ENCODE data around the gene THTPA. TPM values are rescaled to one million over a fixed set of nuclear protein-coding genes. Genes with fewer than 3 reads are reported as not detected.

Gene THTPA
- total and polyA plus RNA-seq, 7 experiments from 2014 or later, result 16.4 to 26.7 (median 18.1) TPM

DNA sequence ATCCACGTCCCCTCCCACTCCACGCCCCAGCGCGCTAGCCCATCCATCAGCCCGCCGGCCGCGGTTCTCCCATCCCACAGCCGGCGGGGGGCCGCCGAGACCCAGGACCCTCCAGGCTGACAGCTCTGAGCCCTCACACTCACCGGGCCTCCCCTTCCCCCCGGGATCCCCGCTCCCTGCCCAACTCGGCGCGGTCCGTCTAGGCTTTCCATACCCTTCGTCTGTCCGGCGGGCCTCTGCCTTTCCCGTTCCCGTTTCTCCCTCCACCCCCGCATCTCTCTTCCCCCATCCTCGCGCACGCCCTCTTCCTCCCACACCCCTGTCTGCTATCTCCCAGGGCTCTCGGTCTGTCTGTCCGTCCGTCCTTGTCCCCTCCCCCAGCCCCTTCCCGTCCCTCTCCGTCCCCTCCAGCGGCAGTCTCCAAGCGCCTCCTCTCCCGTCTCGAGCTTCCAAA lies 5.2 kb upstream of the THTPA start:
- Mint-ChIP-seq H3K9me3 (no peaks in the 10 kb centered on the region), H3K4me3 (peak overlapping the region in 1 of 10 donors; percentile 81), H3K36me3 (no peaks in the 10 kb centered on the region), H3K4me1 (peaks cover under 1 to 17% (median 13%) of the 10 kb centered on the region in 7 donors), H3K27me3 (peaks cover 0 to 4% (median 0%) of the 10 kb centered on the region in 5 donors), H3K27ac (peak overlapping the region in 5 of 9 donors; percentile 20 to 91 (median 69))
- intact Hi-C loops (cut with micrococcal nuclease), result loop anchor here (1.0 to 10.0 kb wide), 8 partner anchors 12 to 884 kb away; partner anchors contain the start of genes NGDN (in 2 of the 2), ACIN1 (in 1 of the 2), AP1G2 (in 1 of the 2) and C14orf119 (in 1 of the 2)
- Histone ChIP-seq H3K4me1 (ENCODE audit: control insufficient read depth in 2 of 2, insufficient read depth in 2 of 2, low read length in 2 of 2) (peaks cover 8 to 11% of the 10 kb centered on the region in 2 donors), H3K9me3 (ENCODE audit: control insufficient read depth in 2 of 3, low read length in 3 of 3) (no peaks in the 10 kb centered on the region), H3K4me3 (ENCODE audit: low read length) (peak overlapping the region; percentile 77), H3K27ac (ENCODE audit: low read depth, low read length) (peak overlapping the region; percentile 59), H3K27me3 (ENCODE audit: control insufficient read depth in 2 of 2, insufficient read depth in 2 of 2, low read length in 2 of 2) (peaks cover 3 to 5% of the 10 kb centered on the region in 2 donors), H3K36me3 (ENCODE audit: control insufficient read depth in 2 of 3, insufficient read depth in 3 of 3, low read length in 3 of 3) (peaks cover 0 to under 1% (median 0%) of the 10 kb centered on the region in 3 experiments)
- POLR2A ChIA-PET, result interaction anchor here (0.7 kb wide), 1 partner anchor 234 kb away, joined by 3 read pairs; no protein-coding TSS in a partner anchor
- CTCF ChIA-PET, result interaction anchor here (0.6 to 1.0 kb wide), 2 partner anchors 231 to 643 kb away, joined by 3 to 5 read pairs; no protein-coding TSS in a partner anchor
- DNase-seq (no peak), ATAC-seq (no peak)

- H3K4me1 Mint-ChIP-seq, result peaks cover 5 to 21% (median 16%) of the 10 kb centered on the region in 7 donors
- ChIA-PET POLR2A (interaction anchor here (0.7 kb wide), 1 partner anchor 234 kb away, joined by 3 read pairs; no protein-coding TSS in a partner anchor), CTCF (interaction anchor here (1.0 to 1.3 kb wide), 4 partner anchors 10 to 231 kb away, joined by 3 to 4 read pairs (median 4); no protein-coding TSS in a partner anchor)
- Histone ChIP-seq H3K4me1 (ENCODE audit: control insufficient read depth in 2 of 2, insufficient read depth in 2 of 2, low read length in 2 of 2) (peaks cover 11% of the 10 kb centered on the region in 2 donors), H3K27ac (ENCODE audit: low read depth, low read length) (peak within 1 kb of the TSS; percentile 59), H3K36me3 (ENCODE audit: control insufficient read depth in 2 of 3, insufficient read depth in 3 of 3, low read length in 3 of 3) (peaks cover 0 to 4% (median 0%) of the 10 kb centered on the region in 3 experiments), H3K9me3 (ENCODE audit: control insufficient read depth in 2 of 3, low read length in 3 of 3) (no peaks in the 10 kb centered on the region), H3K27me3 (ENCODE audit: control insufficient read depth in 2 of 2, insufficient read depth in 2 of 2, low read length in 2 of 2) (peaks cover 3 to 5% of the 10 kb centered on the region in 2 donors), H3K4me3 (ENCODE audit: low read length) (peak within 1 kb of the TSS; percentile 77)
- H3K9me3 Mint-ChIP-seq, result no peaks in the 10 kb centered on the region
- H3K4me3 Mint-ChIP-seq, result peak within 1 kb of the TSS in 3 of 10 donors; percentile 34 to 90 (median 81)
- no peaks in the 10 kb centered on the region for H3K36me3 Mint-ChIP-seq
- DNase-seq, result peak; percentile 49 to 86 (median 60)
- ATAC-seq, result peak; percentile 64
- intact Hi-C loops (cut with micrococcal nuclease), result loop anchor here (1.0 to 10.0 kb wide), 8 partner anchors 12 to 883 kb away; partner anchors contain the start of genes NGDN (in 2 of the 2), ACIN1 (in 1 of the 2), AP1G2 (in 1 of the 2) and C14orf119 (in 1 of the 2)
- peaks cover 0 to 4% (median 0%) of the 10 kb centered on the region in 5 donors for H3K27me3 Mint-ChIP-seq
- H3K27ac Mint-ChIP-seq, result peak within 1 kb of the TSS; percentile 69 to 91 (median 86)
Measured at GRCh38 chr14:23551266-23552028, 4.6 kb upstream of the THTPA start, which contains the start of gene ZFHX2. Gene ZFHX2, minus strand, starts transcription at chr14:23551765. Its CDS starts 16,440 bp downstream, at chr14:23535325.

DNA sequence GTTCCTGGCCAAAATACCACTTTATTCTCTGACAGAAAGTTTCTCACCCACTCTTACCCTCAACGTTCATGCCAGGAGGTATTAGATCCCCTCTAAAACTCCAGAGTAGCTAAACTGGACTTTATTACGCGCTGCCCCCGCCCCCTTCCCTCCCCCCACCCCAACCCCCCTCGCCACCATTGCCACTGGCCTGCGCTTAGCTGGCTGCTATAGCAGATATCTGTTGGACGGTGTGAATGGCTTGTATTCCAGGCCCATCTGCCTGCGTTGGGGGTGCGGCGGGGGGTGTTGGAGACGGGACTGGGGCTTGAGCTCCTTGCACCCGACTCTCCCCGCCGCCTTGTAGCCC lies 564 bp upstream of the THTPA start:
- Mint-ChIP-seq H3K36me3 (peaks cover 0 to 8% (median 4%) of the 10 kb centered on the region in 5 donors), H3K27me3 (peaks cover 0 to 4% (median 0%) of the 10 kb centered on the region in 5 donors), H3K4me1 (peaks cover 14 to 42% (median 37%) of the 10 kb centered on the region in 7 donors), H3K27ac (peak overlapping the region; percentile 78 to 97 (median 94)), H3K9me3 (no peaks in the 10 kb centered on the region), H3K4me3 (peak overlapping the region; percentile 80 to 99 (median 96))
- Histone ChIP-seq H3K4me1 (ENCODE audit: control insufficient read depth in 2 of 2, insufficient read depth in 2 of 2, low read length in 2 of 2) (peaks cover 16 to 22% of the 10 kb centered on the region in 2 donors), H3K36me3 (ENCODE audit: control insufficient read depth in 2 of 3, insufficient read depth in 3 of 3, low read length in 3 of 3) (peaks cover 0 to 26% (median 8%) of the 10 kb centered on the region in 3 experiments), H3K27ac (ENCODE audit: low read depth, low read length) (peak overlapping the region; percentile 83), H3K4me3 (ENCODE audit: low read length) (peak overlapping the region; percentile 84), H3K27me3 (ENCODE audit: control insufficient read depth in 2 of 2, insufficient read depth in 2 of 2, low read length in 2 of 2) (no peaks in the 10 kb centered on the region), H3K9me3 (ENCODE audit: control insufficient read depth in 2 of 3, low read length in 3 of 3) (no peaks in the 10 kb centered on the region)
- CTCF ChIA-PET, result no interaction called here
- no peak for ATAC-seq
- intact Hi-C loops (cut with micrococcal nuclease), result loop anchor here (1.0 to 10.0 kb wide), 8 partner anchors 12 to 887 kb away; partner anchors contain the start of genes ACIN1 (in 1 of the 2), AP1G2 (in 1 of the 2), C14orf119 (in 1 of the 2) and DCAF11 (in 1 of the 2)
- no peak for DNase-seq
- POLR2A ChIA-PET, result interaction anchor here (0.7 to 2.6 kb wide), 5 partner anchors 12 to 591 kb away, joined by 3 to 15 read pairs (median 4); partner anchors contain the start of genes AP1G2, DCAF11, NRL and PABPN1

DNA sequence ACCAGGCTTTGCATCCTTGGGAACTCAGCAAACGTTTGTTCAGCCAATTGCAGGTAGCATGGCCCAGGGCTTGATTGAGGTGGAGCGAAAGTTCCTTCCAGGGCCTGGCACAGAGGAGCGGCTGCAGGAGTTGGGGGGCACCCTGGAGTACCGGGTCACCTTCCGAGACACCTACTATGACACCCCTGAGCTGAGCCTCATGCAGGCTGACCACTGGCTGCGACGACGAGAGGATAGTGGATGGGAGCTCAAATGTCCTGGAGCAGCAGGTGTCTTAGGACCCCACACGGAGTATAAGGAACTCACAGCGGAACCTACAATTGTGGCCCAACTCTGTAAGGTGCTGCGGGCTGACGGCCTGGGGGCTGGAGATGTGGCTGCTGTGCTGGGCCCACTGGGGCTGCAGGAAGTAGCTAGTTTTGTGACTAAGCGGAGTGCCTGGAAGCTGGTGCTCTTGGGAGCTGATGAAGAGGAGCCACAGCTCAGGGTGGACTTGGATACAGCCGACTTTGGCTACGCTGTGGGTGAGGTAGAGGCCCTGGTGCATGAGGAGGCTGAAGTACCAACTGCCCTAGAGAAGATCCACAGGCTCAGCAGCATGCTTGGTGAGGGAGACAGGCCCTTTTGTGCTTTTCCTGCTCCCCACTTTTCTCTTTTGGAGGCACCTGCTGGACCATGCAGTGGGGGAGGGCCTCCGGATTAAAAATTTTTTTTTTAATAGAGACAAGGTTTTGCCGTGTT lies 799 bp downstream of the THTPA start:
- Mint-ChIP-seq H3K27me3 (no peaks in the 10 kb centered on the region), H3K9me3 (no peaks in the 10 kb centered on the region), H3K4me1 (peaks cover 17 to 39% (median 36%) of the 10 kb centered on the region in 7 donors), H3K36me3 (peaks cover 0 to 16% (median 9%) of the 10 kb centered on the region in 5 donors), H3K4me3 (peak overlapping the region; percentile 80 to 99 (median 96)), H3K27ac (peak overlapping the region; percentile 78 to 97 (median 94))
- Histone ChIP-seq H3K4me1 (ENCODE audit: control insufficient read depth in 2 of 2, insufficient read depth in 2 of 2, low read length in 2 of 2) (peaks cover 9 to 14% of the 10 kb centered on the region in 2 donors), H3K4me3 (ENCODE audit: low read length) (peak overlapping the region; percentile 84), H3K27ac (ENCODE audit: low read depth, low read length) (peak overlapping the region; percentile 83), H3K9me3 (ENCODE audit: control insufficient read depth in 2 of 3, low read length in 3 of 3) (no peaks in the 10 kb centered on the region), H3K27me3 (ENCODE audit: control insufficient read depth in 2 of 2, insufficient read depth in 2 of 2, low read length in 2 of 2) (no peaks in the 10 kb centered on the region), H3K36me3 (ENCODE audit: control insufficient read depth in 2 of 3, insufficient read depth in 3 of 3, low read length in 3 of 3) (peaks cover 0 to 39% (median 20%) of the 10 kb centered on the region in 3 experiments)
- ATAC-seq (no peak), DNase-seq (no peak)
- intact Hi-C loops (cut with micrococcal nuclease), result loop anchor here (1.0 to 10.0 kb wide), 10 partner anchors 10 to 878 kb away; partner anchors contain the start of genes ACIN1 (in 2 of the 2), C14orf119 (in 2 of the 2), PABPN1 (in 2 of the 2) and PPP1R3E (in 2 of the 2)
- ChIA-PET POLR2A (interaction anchor here (0.8 to 2.6 kb wide), 2 partner anchors 10 to 462 kb away, joined by 3 to 15 read pairs; partner anchors contain the start of genes ACIN1, AP1G2 and C14orf119), CTCF (interaction anchor here (1.2 kb wide), 2 partner anchors 14 to 78 kb away, joined by 5 to 6 read pairs; no protein-coding TSS in a partner anchor)

DNA sequence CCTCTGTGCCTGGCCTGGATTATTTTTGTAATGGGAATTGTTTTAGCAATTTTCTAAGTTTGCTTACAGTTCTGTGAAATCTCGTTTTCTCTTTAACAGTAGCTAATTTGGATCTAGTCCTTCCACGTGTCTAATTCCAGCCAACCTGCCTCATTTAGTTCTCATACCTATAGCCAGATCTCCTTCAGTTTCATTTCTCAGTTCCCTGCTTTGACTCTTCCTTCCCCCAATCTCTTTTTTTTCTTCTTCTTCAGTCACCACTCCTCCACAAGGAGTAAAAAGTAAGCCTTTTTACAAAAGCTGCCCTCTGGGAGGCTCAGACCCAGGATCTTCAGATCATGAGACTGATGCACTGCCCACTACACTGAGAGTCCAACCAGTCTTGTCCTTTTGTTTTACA lies 1.4 kb downstream of the THTPA start:
- H3K4me1 Mint-ChIP-seq, result peaks cover 15 to 38% (median 33%) of the 10 kb centered on the region in 7 donors
- H3K9me3 Mint-ChIP-seq, result no peaks in the 10 kb centered on the region
- H3K36me3 Mint-ChIP-seq, result peaks cover 0 to 17% (median 9%) of the 10 kb centered on the region in 5 donors
- ChIA-PET CTCF (interaction anchor here (1.2 to 4.8 kb wide), 4 partner anchors 9 to 79 kb away, joined by 5 to 25 read pairs (median 6); no protein-coding TSS in a partner anchor), POLR2A (interaction anchor here (2.6 kb wide), 1 partner anchor 10 kb away, joined by 15 read pairs; the partner anchor contains the start of gene AP1G2)
- ATAC-seq, result no peak
- DNase-seq, result no peak
- no peak overlapping the region for H3K4me3 ChIP-seq (ENCODE audit: low read length)
- no peaks in the 10 kb centered on the region for H3K27me3 Mint-ChIP-seq
- intact Hi-C loops (cut with micrococcal nuclease), result loop anchor here (5.0 to 10.0 kb wide), 4 partner anchors 255 to 877 kb away; partner anchors contain the start of genes ACIN1 (in 1 of the 2), C14orf119 (in 1 of the 2), DCAF11 (in 1 of the 2) and NRL (in 1 of the 2)
- H3K27ac ChIP-seq (ENCODE audit: low read depth, low read length), result peak overlapping the region; percentile 20
- H3K9me3 ChIP-seq (ENCODE audit: control insufficient read depth in 2 of 3, low read length in 3 of 3), result no peaks in the 10 kb centered on the region
- H3K36me3 ChIP-seq (ENCODE audit: control insufficient read depth in 2 of 3, insufficient read depth in 3 of 3, low read length in 3 of 3), result peaks cover 0 to 46% (median 23%) of the 10 kb centered on the region in 3 experiments
- no peaks in the 10 kb centered on the region for H3K27me3 ChIP-seq (ENCODE audit: control insufficient read depth in 2 of 2, insufficient read depth in 2 of 2, low read length in 2 of 2)
- peak overlapping the region; percentile 8 to 98 (median 74) for H3K4me3 Mint-ChIP-seq
- peak overlapping the region in 8 of 9 donors; percentile 71 to 95 (median 84) for H3K27ac Mint-ChIP-seq
- peaks cover 6 to 14% of the 10 kb centered on the region in 2 donors for H3K4me1 ChIP-seq (ENCODE audit: control insufficient read depth in 2 of 2, insufficient read depth in 2 of 2, low read length in 2 of 2)
